Ishikawa (cell line): Measurements from ENCODE around the gene SETSIP.

Experiments
- CEBPB ChIP-seq: IDR thresholded peaks from 2 replicates; pipeline ENCODE4 v1.6.1; 2012
- CREB1 ChIP-seq: IDR thresholded peaks from 2 replicates; pipeline ENCODE4 v1.6.1; 2012; ENCODE audit warnings: low read depth
- EGR1 ChIP-seq: IDR thresholded peaks from 2 replicates; pipeline ENCODE4 v1.6.1; 2012
- EP300 ChIP-seq: IDR thresholded peaks from 2 replicates; pipeline ENCODE4 v1.6.1; 2012; ENCODE audit warnings: borderline replicate concordance
- FOXM1 ChIP-seq: IDR thresholded peaks from 2 replicates; pipeline ENCODE4 v1.6.1; 2012; ENCODE audit warnings: low read depth, borderline replicate concordance
- MAX ChIP-seq: IDR thresholded peaks from 2 replicates; pipeline ENCODE4 v1.6.1; 2012
- NFIC ChIP-seq: IDR thresholded peaks from 2 replicates; pipeline ENCODE4 v1.6.1; 2012
- RAD21 ChIP-seq: IDR thresholded peaks from 2 replicates; pipeline ENCODE4 v1.6.1; 2012; ENCODE audit warnings: low read depth
- REST ChIP-seq: IDR thresholded peaks from 2 replicates; pipeline ENCODE4 v1.6.1; 2012; ENCODE audit warnings: low read depth, mild to moderate bottlenecking
- TAF1 ChIP-seq: IDR thresholded peaks from 2 replicates; pipeline ENCODE4 v1.6.1; 2012; ENCODE audit warnings: low read depth, mild to moderate bottlenecking
- TCF12 ChIP-seq: IDR thresholded peaks from 2 replicates; pipeline ENCODE4 v1.6.1; 2012; ENCODE audit warnings: low read depth
- TEAD4 ChIP-seq: IDR thresholded peaks from 2 replicates; pipeline ENCODE4 v1.6.1; 2012
- USF1 ChIP-seq: IDR thresholded peaks from 2 replicates; pipeline ENCODE4 v1.6.1; 2012
- YY1 ChIP-seq: IDR thresholded peaks from 2 replicates; pipeline ENCODE4 v1.6.1; 2012; ENCODE audit warnings: low read depth
- ZBTB7A ChIP-seq: IDR thresholded peaks from 2 replicates; pipeline ENCODE4 v1.6.1; 2012; ENCODE audit warnings: low read depth

The SETSIP gene

GRCh38 chr1:92029241-92029922, 45.8 kb downstream of the SETSIP start:
- TF ChIP-seq TCF12 (no peak), REST (no peak), TEAD4 (no peak), USF1 (no peak), FOXM1 (no peak), EP300 (no peak), EGR1 (no peak), CREB1 (no peak), ZBTB7A (no peak), NFIC (no peak), YY1 (no peak), RAD21 (no peak), MAX (no peak), TAF1 (no peak), CEBPB (no peak)

GRCh38 chr1:92026806-92027205, 48.4 kb downstream of the SETSIP start:
- TF ChIP-seq USF1: no peak
